Measurements from ENCODE around the gene DLEC1.

DNA sequence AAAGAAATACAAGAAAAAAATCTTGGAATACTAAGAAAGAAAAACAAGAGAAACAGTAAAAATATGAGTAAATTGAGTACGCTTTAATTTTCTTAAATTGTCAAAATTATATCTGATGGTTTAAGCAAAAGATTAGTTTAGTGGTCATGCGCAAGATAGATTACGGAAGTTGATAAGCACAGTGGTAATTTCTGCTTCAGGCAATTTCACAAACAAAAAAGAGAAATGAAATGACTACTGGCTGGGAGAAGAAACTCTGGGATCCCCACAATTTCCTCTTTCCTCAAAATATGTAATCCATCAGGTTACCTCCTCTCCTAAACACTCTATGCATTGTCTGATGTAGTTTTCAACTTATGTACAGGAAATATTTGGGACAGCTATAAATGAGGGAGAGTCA is 108.4 kb downstream of the DLEC1 start:
- TF ChIP-seq, protein P1, sequence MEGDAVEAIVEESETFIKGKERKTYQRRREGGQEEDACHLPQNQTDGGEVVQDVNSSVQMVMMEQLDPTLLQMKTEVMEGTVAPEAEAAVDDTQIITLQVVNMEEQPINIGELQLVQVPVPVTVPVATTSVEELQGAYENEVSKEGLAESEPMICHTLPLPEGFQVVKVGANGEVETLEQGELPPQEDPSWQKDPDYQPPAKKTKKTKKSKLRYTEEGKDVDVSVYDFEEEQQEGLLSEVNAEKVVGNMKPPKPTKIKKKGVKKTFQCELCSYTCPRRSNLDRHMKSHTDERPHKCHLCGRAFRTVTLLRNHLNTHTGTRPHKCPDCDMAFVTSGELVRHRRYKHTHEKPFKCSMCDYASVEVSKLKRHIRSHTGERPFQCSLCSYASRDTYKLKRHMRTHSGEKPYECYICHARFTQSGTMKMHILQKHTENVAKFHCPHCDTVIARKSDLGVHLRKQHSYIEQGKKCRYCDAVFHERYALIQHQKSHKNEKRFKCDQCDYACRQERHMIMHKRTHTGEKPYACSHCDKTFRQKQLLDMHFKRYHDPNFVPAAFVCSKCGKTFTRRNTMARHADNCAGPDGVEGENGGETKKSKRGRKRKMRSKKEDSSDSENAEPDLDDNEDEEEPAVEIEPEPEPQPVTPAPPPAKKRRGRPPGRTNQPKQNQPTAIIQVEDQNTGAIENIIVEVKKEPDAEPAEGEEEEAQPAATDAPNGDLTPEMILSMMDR (IDR thresholded peaks at IDR 0.05) = no peak
- TF ChIP-seq EZH2 (IDR thresholded peaks at IDR 0.05; ENCODE audit: borderline replicate concordance, insufficient read depth, low read depth, low read length, poor library complexity, severe bottlenecking) = no peak

All from B cell (primary cell).